ENCODE data around the gene TTC39C. TPM values are rescaled to one million over a fixed set of nuclear protein-coding genes. Genes with fewer than 3 reads are reported as not detected.

Gene TTC39C
- total RNA-seq, 4 donors from 2014 or later = 39.2 to 65.7 (median 51.8) TPM

- TF ChIP-seq CTCF (IDR thresholded peaks at IDR 0.05; ENCODE audit: low read depth) = no peak
Observed at GRCh38 chr18:24176727-24177416, 162.3 kb downstream of the TTC39C start.

- no peak for TF ChIP-seq CTCF (IDR thresholded peaks at IDR 0.05; ENCODE audit: low read depth)
Observed at GRCh38 chr18:24177499-24178133, 163.1 kb downstream of the TTC39C start.

- no peak for TF ChIP-seq CTCF (IDR thresholded peaks at IDR 0.05; ENCODE audit: low read depth)
Observed at GRCh38 chr18:24180048-24180447, 165.5 kb downstream of the TTC39C start.

GRCh38 chr18:24181806-24182205, 167.3 kb downstream of the TTC39C start:
- no peak for TF ChIP-seq CTCF (IDR thresholded peaks at IDR 0.05; ENCODE audit: low read depth)

Small RNAs within 50 kb of the gene (small RNA-seq; reads per million reads assigned to genes)
- gene RF00017 (not detected), gene RNA5SP452 (not detected), gene RNU5A-6P (not detected)

Other genes with a start within 250 kb of the TTC39C start
- 1 to 10 TPM in 1 of 4 donors, under 1 TPM in 2, not detected in 1; 0.22 to 2.2 (median 0.33) TPM for gene CABYR, start 124.3 kb downstream of the TTC39C start, total RNA-seq

All from subcutaneous adipose tissue (tissue), 4 donors.